EH (cell line): ENCODE results near the gene DDR2.

Experiments used
- DNase-seq: peaks from one replicate; pipeline ENCODE4 v3.0.0-alpha.2; 2015; ENCODE audit warnings: low read depth

DDR2 gene

GRCh38 chr1:162835157-162835899, 203.1 kb downstream of the DDR2 start:
- DNase-seq, result no peak
